Measurements from ENCODE around the gene SMG6.

The SMG6 gene

GRCh38 chr17:2058586-2059546 is 244.7 kb downstream of the SMG6 start:
- TF ChIP-seq RAD21 (IDR thresholded peaks at IDR 0.05; ENCODE audit: low read depth) = peak; percentile 45; the same call in 1 of the 2 replicates
- TF ChIP-seq USF1 (IDR thresholded peaks at IDR 0.05) = no peak

- TF ChIP-seq EP300 (IDR thresholded peaks at IDR 0.05; ENCODE audit: borderline replicate concordance) = no peak
- no peak for TF ChIP-seq RAD21 (IDR thresholded peaks at IDR 0.05; ENCODE audit: low read depth)
- no peak for TF ChIP-seq FOXM1 (IDR thresholded peaks at IDR 0.05; ENCODE audit: borderline replicate concordance, low read depth)
- TF ChIP-seq YY1 (IDR thresholded peaks at IDR 0.05; ENCODE audit: low read depth) = no peak
- TF ChIP-seq TEAD4 (IDR thresholded peaks at IDR 0.05) = no peak
- TF ChIP-seq, protein P1, sequence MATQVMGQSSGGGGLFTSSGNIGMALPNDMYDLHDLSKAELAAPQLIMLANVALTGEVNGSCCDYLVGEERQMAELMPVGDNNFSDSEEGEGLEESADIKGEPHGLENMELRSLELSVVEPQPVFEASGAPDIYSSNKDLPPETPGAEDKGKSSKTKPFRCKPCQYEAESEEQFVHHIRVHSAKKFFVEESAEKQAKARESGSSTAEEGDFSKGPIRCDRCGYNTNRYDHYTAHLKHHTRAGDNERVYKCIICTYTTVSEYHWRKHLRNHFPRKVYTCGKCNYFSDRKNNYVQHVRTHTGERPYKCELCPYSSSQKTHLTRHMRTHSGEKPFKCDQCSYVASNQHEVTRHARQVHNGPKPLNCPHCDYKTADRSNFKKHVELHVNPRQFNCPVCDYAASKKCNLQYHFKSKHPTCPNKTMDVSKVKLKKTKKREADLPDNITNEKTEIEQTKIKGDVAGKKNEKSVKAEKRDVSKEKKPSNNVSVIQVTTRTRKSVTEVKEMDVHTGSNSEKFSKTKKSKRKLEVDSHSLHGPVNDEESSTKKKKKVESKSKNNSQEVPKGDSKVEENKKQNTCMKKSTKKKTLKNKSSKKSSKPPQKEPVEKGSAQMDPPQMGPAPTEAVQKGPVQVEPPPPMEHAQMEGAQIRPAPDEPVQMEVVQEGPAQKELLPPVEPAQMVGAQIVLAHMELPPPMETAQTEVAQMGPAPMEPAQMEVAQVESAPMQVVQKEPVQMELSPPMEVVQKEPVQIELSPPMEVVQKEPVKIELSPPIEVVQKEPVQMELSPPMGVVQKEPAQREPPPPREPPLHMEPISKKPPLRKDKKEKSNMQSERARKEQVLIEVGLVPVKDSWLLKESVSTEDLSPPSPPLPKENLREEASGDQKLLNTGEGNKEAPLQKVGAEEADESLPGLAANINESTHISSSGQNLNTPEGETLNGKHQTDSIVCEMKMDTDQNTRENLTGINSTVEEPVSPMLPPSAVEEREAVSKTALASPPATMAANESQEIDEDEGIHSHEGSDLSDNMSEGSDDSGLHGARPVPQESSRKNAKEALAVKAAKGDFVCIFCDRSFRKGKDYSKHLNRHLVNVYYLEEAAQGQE (IDR thresholded peaks at IDR 0.05; ENCODE audit: low read depth) = no peak
- TF ChIP-seq, protein P2, sequence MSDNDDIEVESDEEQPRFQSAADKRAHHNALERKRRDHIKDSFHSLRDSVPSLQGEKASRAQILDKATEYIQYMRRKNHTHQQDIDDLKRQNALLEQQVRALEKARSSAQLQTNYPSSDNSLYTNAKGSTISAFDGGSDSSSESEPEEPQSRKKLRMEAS (IDR thresholded peaks at IDR 0.05) = no peak
- TF ChIP-seq USF1 (IDR thresholded peaks at IDR 0.05) = no peak
- TF ChIP-seq NFIC (IDR thresholded peaks at IDR 0.05) = no peak
- no peak for TF ChIP-seq TAF1 (IDR thresholded peaks at IDR 0.05; ENCODE audit: low read depth)
- no peak for TF ChIP-seq CEBPB (IDR thresholded peaks at IDR 0.05)
- no peak for TF ChIP-seq TCF12 (IDR thresholded peaks at IDR 0.05; ENCODE audit: low read depth)
- no peak for TF ChIP-seq EGR1 (IDR thresholded peaks at IDR 0.05)
- TF ChIP-seq ZBTB7A (IDR thresholded peaks at IDR 0.05; ENCODE audit: low read depth) = no peak
- TF ChIP-seq CREB1 (IDR thresholded peaks at IDR 0.05; ENCODE audit: low read depth) = no peak
Observed at GRCh38 chr17:2057760-2058585, 245.6 kb downstream of the SMG6 start.

- TF ChIP-seq RAD21 (IDR thresholded peaks at IDR 0.05; ENCODE audit: low read depth) (no peak), FOXM1 (IDR thresholded peaks at IDR 0.05; ENCODE audit: borderline replicate concordance, low read depth) (no peak), YY1 (IDR thresholded peaks at IDR 0.05; ENCODE audit: low read depth) (no peak), EGR1 (IDR thresholded peaks at IDR 0.05) (no peak), USF1 (IDR thresholded peaks at IDR 0.05) (no peak), TEAD4 (IDR thresholded peaks at IDR 0.05) (no peak), CEBPB (IDR thresholded peaks at IDR 0.05) (no peak), CREB1 (IDR thresholded peaks at IDR 0.05; ENCODE audit: low read depth) (no peak), TAF1 (IDR thresholded peaks at IDR 0.05; ENCODE audit: low read depth) (no peak), EP300 (IDR thresholded peaks at IDR 0.05; ENCODE audit: borderline replicate concordance) (no peak), NFIC (IDR thresholded peaks at IDR 0.05) (no peak)
Observed at GRCh38 chr17:2057175-2057759, 246.3 kb downstream of the SMG6 start.

- no peak for TF ChIP-seq RAD21 (IDR thresholded peaks at IDR 0.05; ENCODE audit: low read depth)
- TF ChIP-seq, protein P2 (IDR thresholded peaks at IDR 0.05) = no peak
- no peak for TF ChIP-seq FOXM1 (IDR thresholded peaks at IDR 0.05; ENCODE audit: borderline replicate concordance, low read depth)
- no peak for TF ChIP-seq CREB1 (IDR thresholded peaks at IDR 0.05; ENCODE audit: low read depth)
- no peak for TF ChIP-seq TEAD4 (IDR thresholded peaks at IDR 0.05)
- TF ChIP-seq TAF1 (IDR thresholded peaks at IDR 0.05; ENCODE audit: low read depth) = no peak
- TF ChIP-seq, protein P1 (IDR thresholded peaks at IDR 0.05; ENCODE audit: low read depth) = no peak
- no peak for TF ChIP-seq TCF12 (IDR thresholded peaks at IDR 0.05; ENCODE audit: low read depth)
- TF ChIP-seq CEBPB (IDR thresholded peaks at IDR 0.05) = no peak
- TF ChIP-seq EGR1 (IDR thresholded peaks at IDR 0.05) = no peak
- TF ChIP-seq EP300 (IDR thresholded peaks at IDR 0.05; ENCODE audit: borderline replicate concordance) = no peak
- TF ChIP-seq YY1 (IDR thresholded peaks at IDR 0.05; ENCODE audit: low read depth) = no peak
- TF ChIP-seq ZBTB7A (IDR thresholded peaks at IDR 0.05; ENCODE audit: low read depth) = no peak
Observed at GRCh38 chr17:2056206-2057174, 247.1 kb downstream of the SMG6 start.

Measured in Ishikawa (cell line).